ENCODE results near the gene KIAA2012.

DNA sequence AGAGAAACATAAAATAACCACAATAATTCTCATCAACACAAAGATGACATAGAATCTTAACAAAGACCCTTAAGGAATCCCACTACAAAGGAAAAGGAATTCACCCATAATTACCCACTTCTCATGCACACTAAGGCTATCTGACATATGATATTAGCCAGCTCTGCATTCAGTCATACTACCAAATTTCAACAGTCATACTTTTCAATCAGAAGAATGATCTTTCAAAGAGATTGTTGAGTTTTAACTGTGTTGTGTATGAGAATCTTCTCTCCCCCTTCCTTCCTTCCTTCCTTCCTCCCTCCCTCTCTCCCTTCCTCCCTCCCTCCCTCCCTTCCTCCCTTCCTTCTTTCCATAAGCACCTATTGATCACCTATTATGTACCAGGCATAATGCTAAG is 22.4 kb upstream of the KIAA2012 start:
- TF ChIP-seq TAF1 (IDR thresholded peaks at IDR 0.05; ENCODE audit: low read depth, low read length) (no peak), POLR2A (IDR thresholded peaks at IDR 0.05; ENCODE audit: control extremely low read depth in 1 of 2, low read depth in 2 of 2, low read length in 2 of 2) (no peak), GABPA (IDR thresholded peaks at IDR 0.05; ENCODE audit: borderline replicate concordance, insufficient read depth, low read length) (no peak)
- TF ChIP-seq, protein P1, sequence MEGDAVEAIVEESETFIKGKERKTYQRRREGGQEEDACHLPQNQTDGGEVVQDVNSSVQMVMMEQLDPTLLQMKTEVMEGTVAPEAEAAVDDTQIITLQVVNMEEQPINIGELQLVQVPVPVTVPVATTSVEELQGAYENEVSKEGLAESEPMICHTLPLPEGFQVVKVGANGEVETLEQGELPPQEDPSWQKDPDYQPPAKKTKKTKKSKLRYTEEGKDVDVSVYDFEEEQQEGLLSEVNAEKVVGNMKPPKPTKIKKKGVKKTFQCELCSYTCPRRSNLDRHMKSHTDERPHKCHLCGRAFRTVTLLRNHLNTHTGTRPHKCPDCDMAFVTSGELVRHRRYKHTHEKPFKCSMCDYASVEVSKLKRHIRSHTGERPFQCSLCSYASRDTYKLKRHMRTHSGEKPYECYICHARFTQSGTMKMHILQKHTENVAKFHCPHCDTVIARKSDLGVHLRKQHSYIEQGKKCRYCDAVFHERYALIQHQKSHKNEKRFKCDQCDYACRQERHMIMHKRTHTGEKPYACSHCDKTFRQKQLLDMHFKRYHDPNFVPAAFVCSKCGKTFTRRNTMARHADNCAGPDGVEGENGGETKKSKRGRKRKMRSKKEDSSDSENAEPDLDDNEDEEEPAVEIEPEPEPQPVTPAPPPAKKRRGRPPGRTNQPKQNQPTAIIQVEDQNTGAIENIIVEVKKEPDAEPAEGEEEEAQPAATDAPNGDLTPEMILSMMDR (IDR thresholded peaks at IDR 0.05; ENCODE audit: control extremely low read depth in 1 of 3, insufficient read depth in 1 of 3, low read depth in 1 of 3, low read length in 3 of 3), result no peak

Measured in H1 (cell line).